Measurements from ENCODE around the gene CNIH2. TPM values are rescaled to one million over a fixed set of nuclear protein-coding genes. Genes with fewer than 3 reads are reported as not detected.

Gene CNIH2
- total and polyA plus RNA-seq, 7 donors: 0.05 TPM; not detected in 6

GRCh38 chr11:66289548-66290329 is 11.8 kb downstream of the CNIH2 start:
- H3K27ac ChIP-seq: peak overlapping the region; percentile 95
- H3K27me3 ChIP-seq (ENCODE audit: insufficient read depth in 3 of 3, low read length in 2 of 3): peaks cover 0 to 30% (median 11%) of the 10 kb centered on the region in 3 donors
- H3K36me3 ChIP-seq (ENCODE audit: insufficient read depth in 1 of 2, low read depth in 1 of 2): peaks cover 0 to 23% of the 10 kb centered on the region in 2 donors
- WGBS, 3 donors: 9 to 11% (median 10%) methylated on average over 32 to 36 of the region's 36 CpGs
- peak overlapping the region; percentile 96 for H3K4me3 ChIP-seq
- no peaks in the 10 kb centered on the region for H3K9me3 ChIP-seq
- TF ChIP-seq CTCF (IDR thresholded peaks at IDR 0.05): no peak
- intact Hi-C loops (cut with DNase I): no loop called here
- ATAC-seq (peak; percentile 26 to 50 (median 46)), DNase-seq (peak in 1 of 2 donors; percentile 72)
- peaks cover 16% of the 10 kb centered on the region for H3K4me1 ChIP-seq

- H3K4me3 ChIP-seq: no peak overlapping the region
- 76 to 78% (median 77%) methylated on average over 2 of the region's 2 CpGs for WGBS, 3 donors
- H3K9me3 ChIP-seq: no peaks in the 10 kb centered on the region
- intact Hi-C loops (cut with DNase I): no loop called here
- no peak for TF ChIP-seq CTCF (IDR thresholded peaks at IDR 0.05)
- peaks cover 0 to 18% of the 10 kb centered on the region in 2 donors for H3K36me3 ChIP-seq (ENCODE audit: insufficient read depth in 1 of 2, low read depth in 1 of 2)
- DNase-seq (no peak), ATAC-seq (no peak)
- no peak overlapping the region for H3K27ac ChIP-seq
- H3K27me3 ChIP-seq (ENCODE audit: insufficient read depth in 3 of 3, low read length in 2 of 3): peaks cover 0 to 36% (median 14%) of the 10 kb centered on the region in 3 donors
- H3K4me1 ChIP-seq: peaks cover 16% of the 10 kb centered on the region
Observed at GRCh38 chr11:66290330-66290621, 12.3 kb downstream of the CNIH2 start.

GRCh38 chr11:66291303-66291705 is 13.3 kb downstream of the CNIH2 start:
- Histone ChIP-seq H3K27ac (no peak overlapping the region), H3K4me1 (peaks cover 16% of the 10 kb centered on the region), H3K9me3 (no peaks in the 10 kb centered on the region), H3K4me3 (peak overlapping the region; percentile 65), H3K36me3 (ENCODE audit: insufficient read depth in 1 of 2, low read depth in 1 of 2) (peaks cover 0 to 8% of the 10 kb centered on the region in 2 donors), H3K27me3 (ENCODE audit: insufficient read depth in 3 of 3, low read length in 2 of 3) (peaks cover 0 to 40% (median 14%) of the 10 kb centered on the region in 3 donors)
- intact Hi-C loops (cut with DNase I): no loop called here
- TF ChIP-seq CTCF (IDR thresholded peaks at IDR 0.05): no peak
- DNase-seq (no peak), ATAC-seq (no peak)
- WGBS, 3 donors: 15 to 20% (median 16%) methylated on average over 10 to 16 of the region's 16 CpGs

- ATAC-seq (no peak), DNase-seq (no peak)
- peak within 1 kb of the TSS; percentile 65 for H3K4me3 ChIP-seq
- H3K4me1 ChIP-seq: peaks cover 16% of the 10 kb centered on the region
- WGBS, 3 donors: 2 to 3% (median 2%) methylated on average over 39 to 93 of the region's 95 CpGs
- no peak for TF ChIP-seq CTCF (IDR thresholded peaks at IDR 0.05)
- peaks cover 0 to 1% of the 10 kb centered on the region in 2 donors for H3K36me3 ChIP-seq (ENCODE audit: insufficient read depth in 1 of 2, low read depth in 1 of 2)
- no peak within 1 kb of the TSS for H3K27ac ChIP-seq
- intact Hi-C loops (cut with DNase I): no loop called here
- H3K9me3 ChIP-seq: no peaks in the 10 kb centered on the region
- H3K27me3 ChIP-seq (ENCODE audit: insufficient read depth in 3 of 3, low read length in 2 of 3): peaks cover 0 to 40% (median 14%) of the 10 kb centered on the region in 3 donors
Observed at GRCh38 chr11:66291706-66292542, 13.9 kb downstream of the CNIH2 start, which contains the start of gene TMEM151A. TSS of gene TMEM151A (plus strand) at chr11:66291894. CDS start at chr11:66292014, 120 bp downstream.
